DMS53 (cell line): ENCODE measurements around the gene IFT81.
A peak's percentile ranks its signal among the peaks of the same experiment; 100 is the strongest.
"Not testable (repeated sequence)": the region's sequence is repeated elsewhere in the genome, so short reads cannot be mapped to it uniquely, and the experiment has no call there.

Source experiments
- DNase-seq: peaks from one replicate; lab custom pipeline; 2025; lab: John Stamatoyannopoulos, UW

IFT81 gene

GRCh38 chr12:110201995-110202394 is 77.8 kb downstream of the IFT81 start:
- DNase-seq, result no peak

- no peak for DNase-seq
Measured at GRCh38 chr12:110203546-110203945, 79.4 kb downstream of the IFT81 start.

- DNase-seq, result no peak
Measured at GRCh38 chr12:110205931-110206330, 81.8 kb downstream of the IFT81 start.

GRCh38 chr12:110211639-110212536 is 87.7 kb downstream of the IFT81 start:
- DNase-seq, result not testable (repeated sequence)

- DNase-seq, result no peak
Measured at GRCh38 chr12:110217996-110218674, 94.0 kb downstream of the IFT81 start.

- no peak for DNase-seq
Measured at GRCh38 chr12:110222027-110222426, 97.9 kb downstream of the IFT81 start.

DNA sequence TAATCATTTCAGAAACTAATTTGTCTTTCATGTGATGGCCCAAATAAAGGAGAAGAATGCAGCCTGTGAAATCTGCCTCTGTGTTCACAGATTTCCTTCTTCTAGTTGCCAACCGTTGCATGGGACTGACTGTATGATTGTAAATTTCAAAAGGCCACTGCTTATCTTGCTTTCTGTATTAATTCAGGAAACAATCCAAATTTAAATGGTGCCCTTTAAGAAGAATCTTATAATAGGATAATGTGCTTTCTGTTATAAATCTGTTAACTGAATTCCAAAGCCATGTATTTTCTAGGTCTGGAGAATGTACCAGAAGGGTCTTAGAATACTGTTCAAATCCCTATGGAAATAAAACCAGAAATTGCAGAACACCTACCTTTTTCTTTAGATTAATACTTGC is 98.3 kb downstream of the IFT81 start:
- DNase-seq, result no peak

GRCh38 chr12:110223777-110224378 is 99.7 kb downstream of the IFT81 start:
- DNase-seq, result no peak

GRCh38 chr12:110224379-110225304 is 100.5 kb downstream of the IFT81 start:
- peak; percentile 66 for DNase-seq

DNA sequence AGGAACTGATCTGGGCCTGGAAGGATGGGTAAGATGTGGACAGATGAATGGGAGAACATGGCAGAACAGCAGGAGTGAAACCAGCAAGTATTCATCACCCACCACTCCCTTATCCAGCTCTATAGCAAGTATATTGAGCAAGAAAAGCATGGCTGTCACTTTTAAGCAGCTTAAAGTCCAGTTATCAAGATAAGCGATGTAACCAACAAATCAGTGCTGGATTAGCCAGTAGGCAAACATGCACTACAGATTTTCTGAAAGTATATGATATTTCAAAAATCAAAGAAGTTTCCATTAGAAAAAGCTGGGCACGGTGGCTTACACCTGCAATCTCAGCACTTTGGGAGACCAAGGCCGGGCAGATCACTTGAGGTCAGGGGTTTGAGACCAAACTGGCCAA is 103.0 kb downstream of the IFT81 start:
- no peak for DNase-seq

DNA sequence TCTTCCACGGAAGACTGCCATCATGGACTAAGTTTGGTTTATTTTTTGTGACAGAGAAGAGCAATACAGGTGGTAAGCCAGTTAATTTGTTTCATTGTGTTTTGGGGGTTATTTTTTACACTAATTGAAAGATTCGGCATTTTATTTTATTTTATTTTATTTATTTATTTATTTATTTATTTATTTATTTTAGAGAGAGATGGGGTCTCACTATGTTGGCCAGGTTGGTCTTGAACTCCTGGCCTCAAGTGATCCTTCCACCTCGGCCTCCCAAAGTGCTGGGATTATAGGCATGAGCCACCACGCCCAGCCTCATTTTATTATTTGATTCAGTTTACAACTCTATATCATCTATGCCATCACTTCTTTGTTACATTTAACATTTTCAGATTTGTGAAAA is 104.2 kb downstream of the IFT81 start:
- DNase-seq, result not testable (repeated sequence)

DNA sequence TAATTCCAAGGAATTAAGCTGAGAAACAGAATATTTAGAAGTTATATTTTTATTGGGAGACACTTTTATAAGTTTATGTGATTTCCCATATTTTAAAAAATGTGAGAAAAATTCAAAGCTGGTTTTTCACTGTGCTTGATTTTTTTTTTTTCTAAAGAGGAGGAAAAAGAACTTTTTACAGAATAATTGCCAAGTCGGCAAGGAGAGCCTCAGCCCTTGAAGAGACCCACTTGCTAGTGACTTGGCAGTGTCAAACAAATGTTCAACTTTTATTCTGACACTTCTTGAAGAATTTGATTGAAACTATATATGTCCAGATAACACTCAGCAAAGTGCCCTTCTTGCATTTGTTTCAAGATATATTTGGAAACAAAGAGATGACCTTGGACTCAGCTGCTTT is 104.6 kb downstream of the IFT81 start:
- no peak for DNase-seq

DNA sequence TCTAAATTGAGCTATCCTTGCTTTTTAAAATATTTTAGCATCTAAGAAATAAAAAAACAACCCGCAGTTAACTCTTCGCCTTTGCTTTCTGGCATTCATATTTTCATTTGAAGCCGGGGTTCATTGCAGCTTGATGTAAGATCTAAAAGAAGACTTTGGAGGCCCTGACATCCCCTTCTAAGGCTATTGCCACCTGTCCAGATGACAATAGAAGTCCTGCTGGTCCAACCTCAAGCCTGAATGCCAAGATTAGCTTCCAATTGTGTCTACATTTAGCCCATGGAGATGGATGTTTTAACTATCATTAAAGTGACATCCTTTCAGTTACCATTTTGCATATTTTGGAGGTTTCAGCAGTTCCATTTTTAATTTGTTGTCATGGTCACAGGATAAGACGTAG is 105.3 kb downstream of the IFT81 start:
- DNase-seq, result no peak

DNA sequence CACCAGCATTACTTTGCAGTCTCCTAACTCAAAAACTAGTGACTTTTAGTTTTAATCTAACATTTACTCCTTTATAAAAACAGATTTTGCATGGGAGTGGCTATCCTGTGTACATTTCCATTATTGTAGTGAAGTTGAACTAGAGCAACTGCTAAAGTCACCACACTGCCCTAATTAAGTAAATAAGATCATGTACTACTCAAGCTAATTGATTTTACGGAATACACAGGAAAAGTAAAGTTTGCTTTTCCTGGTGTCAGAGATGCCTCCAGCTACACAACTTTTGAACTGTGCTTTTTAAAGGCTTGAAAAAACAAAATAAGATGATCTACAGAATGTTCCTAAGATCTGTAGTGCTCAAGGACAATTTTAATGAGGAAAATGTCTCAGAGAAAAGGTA is 106.5 kb downstream of the IFT81 start:
- no peak for DNase-seq

GRCh38 chr12:110233212-110233903 is 109.2 kb downstream of the IFT81 start:
- peak; percentile 32 for DNase-seq

DNA sequence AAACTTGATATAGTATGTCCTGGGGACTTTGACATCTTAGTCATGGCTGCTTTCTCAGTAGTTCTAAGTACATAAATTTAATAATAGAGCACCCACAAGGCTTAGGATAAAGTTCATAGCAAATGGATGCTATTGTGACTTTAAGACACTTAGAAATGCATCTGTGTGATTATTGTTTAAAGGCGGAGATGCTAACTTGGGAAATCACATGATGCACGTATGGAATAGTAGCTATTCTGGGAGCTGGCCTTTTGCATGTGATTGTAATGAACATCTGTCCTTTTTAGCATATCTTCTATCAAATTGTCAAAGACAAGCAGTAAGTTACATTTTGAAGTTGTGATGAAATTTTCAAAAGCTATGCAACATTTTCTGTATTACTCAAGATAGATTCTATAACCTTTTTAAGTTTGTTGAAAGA is 110.2 kb downstream of the IFT81 start:
- no peak for DNase-seq

DNA sequence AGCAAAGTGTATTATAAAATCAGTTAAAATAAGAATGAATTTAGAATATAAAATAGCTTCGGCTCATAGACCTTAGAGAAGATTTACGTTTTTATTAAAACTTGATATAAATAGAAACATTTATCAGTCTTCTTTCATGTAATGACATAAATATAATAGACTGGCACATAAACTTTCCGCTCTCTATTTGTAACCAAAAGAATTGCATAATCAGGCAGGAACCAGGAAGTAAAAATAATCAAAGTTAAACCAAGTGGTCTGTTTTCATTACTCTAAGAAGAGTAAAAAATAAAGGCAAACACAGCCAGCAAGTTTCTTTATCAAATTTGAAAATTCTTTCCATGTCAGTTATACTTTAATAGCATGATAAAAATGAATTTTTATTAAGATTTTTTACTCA is 110.6 kb downstream of the IFT81 start:
- DNase-seq, result no peak

- no peak for DNase-seq
Measured at GRCh38 chr12:110235383-110235782, 111.2 kb downstream of the IFT81 start.

- DNase-seq, result no peak
Measured at GRCh38 chr12:110243227-110243626, 119.1 kb downstream of the IFT81 start.

- DNase-seq, result no peak
Measured at GRCh38 chr12:110244372-110244771, 120.2 kb downstream of the IFT81 start.

DNA sequence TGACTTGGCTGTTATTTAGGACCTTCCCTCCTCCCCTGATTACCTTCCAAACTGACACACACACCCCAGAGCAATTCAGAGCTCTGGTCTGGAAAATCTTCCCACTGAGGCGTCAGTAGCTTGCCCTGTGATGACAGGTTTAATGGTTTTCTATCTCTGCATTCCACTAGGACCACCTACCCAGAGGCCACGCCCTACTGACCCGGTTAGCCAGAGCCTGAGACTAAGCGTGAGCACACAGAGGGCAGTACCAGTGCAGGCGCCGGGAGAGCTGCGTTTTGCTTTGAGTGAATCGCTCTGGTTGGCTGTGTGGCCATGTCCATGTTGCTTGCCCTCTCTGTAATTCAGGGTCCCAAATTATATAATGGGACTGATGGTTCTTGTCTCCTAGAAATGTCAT is 120.7 kb downstream of the IFT81 start:
- no peak for DNase-seq
